RWPE2 (cell line): Measurements from ENCODE around the gene SLC35G1.

Experiments
- ATAC-seq: fragments of 200-7000 bp; cut with Tn5 transposase; 3 replicates; pipeline ENCODE4 v1.9.1; 2021; ENCODE audit warnings: low read depth
- DNase-seq: peaks from one replicate; pipeline ENCODE4 v3.0.0-alpha.2; 2020; ENCODE audit warnings: low spot score
- H3K27ac ChIP-seq: fragments of 450-650 bp; 2 replicates; pipeline ENCODE4 v1.5.1; 2017; ENCODE audit warnings: mild to moderate bottlenecking; ENCODE audit not compliant: poor library complexity, severe bottlenecking
- H3K27me3 ChIP-seq: fragments of 250-450 bp; sonication (Bioruptor Pico); 2 replicates; pipeline ENCODE4 v1.5.1; 2021; ENCODE audit warnings: mild to moderate bottlenecking, moderate library complexity; ENCODE audit not compliant: insufficient read depth, poor library complexity, severe bottlenecking
- H3K36me3 ChIP-seq: fragments of 250-450 bp; sonication (Bioruptor Pico); 2 replicates; pipeline ENCODE4 v1.5.1; 2020; ENCODE audit warnings: low read depth, mild to moderate bottlenecking, moderate library complexity
- H3K4me1 ChIP-seq: fragments of 250-450 bp; sonication (Bioruptor Pico); 2 replicates; pipeline ENCODE4 v1.5.1; 2021; ENCODE audit warnings: mild to moderate bottlenecking, moderate library complexity; ENCODE audit not compliant: insufficient read depth, poor library complexity, severe bottlenecking
- H3K4me3 ChIP-seq: fragments of 250-450 bp; sonication (Bioruptor Pico); 2 replicates; pipeline ENCODE4 v1.5.1; 2021; ENCODE audit warnings: mild to moderate bottlenecking, moderate library complexity; ENCODE audit not compliant: severe bottlenecking
- H3K9me3 ChIP-seq: fragments of 250-450 bp; sonication (Bioruptor Pico); 2 replicates; pipeline ENCODE4 v1.5.1; 2021; ENCODE audit warnings: mild to moderate bottlenecking, moderate library complexity; ENCODE audit not compliant: severe bottlenecking
- CTCF ChIP-seq: fragments of 450-650 bp; IDR thresholded peaks from one replicate; pipeline ENCODE4 v1.5.1; 2017; ENCODE audit warnings: mild to moderate bottlenecking, moderate library complexity; ENCODE audit not compliant: poor library complexity, severe bottlenecking

SLC35G1 gene

GRCh38 chr10:93861825-93862224 lies 32.0 kb upstream of the SLC35G1 start:
- Histone ChIP-seq H3K27me3 (no peaks in the 10 kb centered on the region), H3K9me3 (no peaks in the 10 kb centered on the region), H3K4me1 (no peaks in the 10 kb centered on the region), H3K4me3 (no peak overlapping the region), H3K27ac (no peak overlapping the region), H3K36me3 (no peaks in the 10 kb centered on the region)
- no peak for TF ChIP-seq CTCF
- DNase-seq (no peak), ATAC-seq (no peak)

GRCh38 chr10:93865794-93866425 lies 27.9 kb upstream of the SLC35G1 start:
- no peak overlapping the region for H3K4me3 ChIP-seq
- no peaks in the 10 kb centered on the region for H3K27me3 ChIP-seq
- no peak overlapping the region for H3K27ac ChIP-seq
- no peak for DNase-seq
- no peaks in the 10 kb centered on the region for H3K4me1 ChIP-seq
- H3K36me3 ChIP-seq, result no peaks in the 10 kb centered on the region
- H3K9me3 ChIP-seq, result no peaks in the 10 kb centered on the region
- TF ChIP-seq CTCF, result no peak
- ATAC-seq, result no peak

GRCh38 chr10:93867525-93867924 lies 26.3 kb upstream of the SLC35G1 start:
- H3K9me3 ChIP-seq, result no peaks in the 10 kb centered on the region
- ATAC-seq (no peak), DNase-seq (no peak)
- no peaks in the 10 kb centered on the region for H3K4me1 ChIP-seq
- no peaks in the 10 kb centered on the region for H3K36me3 ChIP-seq
- H3K27ac ChIP-seq, result no peak overlapping the region
- no peak overlapping the region for H3K4me3 ChIP-seq
- no peak for TF ChIP-seq CTCF
- H3K27me3 ChIP-seq, result no peaks in the 10 kb centered on the region

GRCh38 chr10:93871671-93872204 lies 22.0 kb upstream of the SLC35G1 start:
- no peak for TF ChIP-seq CTCF
- no peaks in the 10 kb centered on the region for H3K36me3 ChIP-seq
- H3K9me3 ChIP-seq, result no peaks in the 10 kb centered on the region
- H3K4me1 ChIP-seq, result peaks cover 7% of the 10 kb centered on the region
- H3K27me3 ChIP-seq, result no peaks in the 10 kb centered on the region
- ATAC-seq (no peak), DNase-seq (no peak)
- H3K4me3 ChIP-seq, result no peak overlapping the region
- no peak overlapping the region for H3K27ac ChIP-seq
